Mesothelial cell of epicardium (in vitro differentiated cells): Measurements from ENCODE around the gene NCK2. TPM values are rescaled to one million over a fixed set of nuclear protein-coding genes. Genes with fewer than 3 reads are reported as not detected.
A peak's percentile ranks its signal among the peaks of the same experiment; 100 is the strongest.

Experiments used
- DNase-seq, 2 experiments: peaks; one replicate each; pipeline ENCODE4 v3.0.0; 2021; ENCODE audit warnings: low spot score in 2 of 2; ENCODE audit not compliant: unreplicated experiment in 2 of 2
- H3K27ac Mint-ChIP-seq: 2 replicates; pipeline ENCODE4 v1.8.0; 2021; ENCODE audit warnings: mixed read lengths
- H3K27me3 Mint-ChIP-seq: 2 replicates; pipeline ENCODE4 v1.8.0; 2021; ENCODE audit warnings: low read depth, mixed read lengths
- H3K36me3 Mint-ChIP-seq: 2 replicates; pipeline ENCODE4 v1.8.0; 2021; ENCODE audit warnings: mixed read lengths
- H3K4me1 Mint-ChIP-seq: 2 replicates; pipeline ENCODE4 v1.8.0; 2021; ENCODE audit warnings: mixed read lengths
- H3K4me3 Mint-ChIP-seq: 2 replicates; pipeline ENCODE4 v1.8.0; 2021; ENCODE audit warnings: mild to moderate bottlenecking, moderate library complexity, mixed read lengths
- H3K9me3 Mint-ChIP-seq: 2 replicates; pipeline ENCODE4 v1.8.0; 2021; ENCODE audit warnings: mixed read lengths
- CTCF ChIP-seq: fragments of 200-600 bp; sonication (generic); IDR thresholded peaks from one replicate; pipeline ENCODE4 v1.5.0; 2021; ENCODE audit warnings: antibody characterized with exemption; ENCODE audit not compliant: unreplicated experiment
- total RNA-seq: library from RNA; stranded (reverse); gene quantifications from 3 replicates; pipeline ENCODE4 v1.2.1, GENCODE V29; 2021

The NCK2 gene
- total RNA-seq, 1 donor from 2014 or later: 59.5 TPM

GRCh38 chr2:105864262-105864661, 119.5 kb downstream of the NCK2 start:
- H3K36me3 Mint-ChIP-seq: no peaks in the 10 kb centered on the region
- peaks cover 55% of the 10 kb centered on the region for H3K4me1 Mint-ChIP-seq
- no peak for TF ChIP-seq CTCF
- H3K4me3 Mint-ChIP-seq: no peak overlapping the region
- no peaks in the 10 kb centered on the region for H3K9me3 Mint-ChIP-seq
- DNase-seq: no peak
- no peak overlapping the region for H3K27ac Mint-ChIP-seq
- H3K27me3 Mint-ChIP-seq: no peaks in the 10 kb centered on the region

GRCh38 chr2:105865222-105865913, 120.7 kb downstream of the NCK2 start:
- H3K27ac Mint-ChIP-seq: peak overlapping the region; percentile 40
- H3K9me3 Mint-ChIP-seq: no peaks in the 10 kb centered on the region
- no peak for DNase-seq
- peaks cover 55% of the 10 kb centered on the region for H3K4me1 Mint-ChIP-seq
- H3K27me3 Mint-ChIP-seq: no peaks in the 10 kb centered on the region
- H3K36me3 Mint-ChIP-seq: no peaks in the 10 kb centered on the region
- TF ChIP-seq CTCF: no peak
- no peak overlapping the region for H3K4me3 Mint-ChIP-seq

- DNase-seq: no peak
- H3K27ac Mint-ChIP-seq: peak overlapping the region; percentile 88
Observed at GRCh38 chr2:105866216-105867185, 121.8 kb downstream of the NCK2 start.

DNA sequence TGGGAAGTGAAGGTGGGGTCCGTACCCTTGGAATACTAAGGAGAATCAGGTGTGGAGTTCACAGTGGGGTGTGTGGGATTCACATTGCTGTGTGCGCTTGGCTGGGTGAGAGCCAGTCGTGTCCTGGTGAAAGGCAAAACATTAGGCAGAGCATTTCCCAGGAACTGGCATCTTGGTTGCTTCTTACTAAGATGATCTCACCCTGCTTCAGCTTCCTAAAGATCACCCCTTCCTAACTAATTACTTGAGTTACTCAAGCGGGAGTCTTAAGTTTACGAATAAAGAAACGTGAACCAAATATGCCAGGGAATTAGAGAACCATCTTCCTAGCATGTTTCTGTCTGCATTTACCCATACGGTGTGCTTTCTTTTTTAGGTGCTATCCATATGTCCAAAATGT, 122.9 kb downstream of the NCK2 start:
- H3K27me3 Mint-ChIP-seq: no peaks in the 10 kb centered on the region
- DNase-seq: no peak
- peak overlapping the region; percentile 88 for H3K27ac Mint-ChIP-seq
- no peaks in the 10 kb centered on the region for H3K9me3 Mint-ChIP-seq
- H3K4me3 Mint-ChIP-seq: no peak overlapping the region
- TF ChIP-seq CTCF: no peak
- peaks cover 46% of the 10 kb centered on the region for H3K4me1 Mint-ChIP-seq
- H3K36me3 Mint-ChIP-seq: peaks cover 2% of the 10 kb centered on the region

More at GRCh38 chr2:105866216-105867185, 121.8 kb downstream of the NCK2 start:
- Mint-ChIP-seq H3K27me3 (no peaks in the 10 kb centered on the region), H3K9me3 (no peaks in the 10 kb centered on the region), H3K4me1 (peaks cover 54% of the 10 kb centered on the region), H3K4me3 (no peak overlapping the region), H3K36me3 (peaks cover 2% of the 10 kb centered on the region)
- TF ChIP-seq CTCF: no peak

DNA sequence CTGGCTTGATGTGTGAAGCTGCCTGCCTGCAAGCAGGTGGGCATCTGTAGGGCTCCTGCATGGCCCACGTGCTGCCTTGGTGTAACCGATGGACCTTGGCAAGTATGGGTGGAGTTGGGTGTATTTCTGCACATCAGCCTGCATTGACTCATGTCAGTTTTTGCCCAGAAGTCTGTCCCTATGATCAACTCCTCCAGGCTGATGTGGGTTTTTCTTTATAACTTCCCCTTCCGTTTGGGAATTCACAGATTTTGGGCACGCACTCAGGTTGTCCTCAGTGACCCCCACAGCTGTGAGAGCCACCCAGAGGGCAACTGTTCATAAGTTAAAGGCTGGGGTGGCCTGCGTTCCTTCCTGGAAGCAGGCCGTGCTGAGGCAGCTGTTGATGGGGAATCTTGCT, 123.3 kb downstream of the NCK2 start:
- Mint-ChIP-seq H3K4me3 (no peak overlapping the region), H3K27me3 (no peaks in the 10 kb centered on the region), H3K9me3 (no peaks in the 10 kb centered on the region), H3K36me3 (peaks cover 2% of the 10 kb centered on the region), H3K4me1 (peaks cover 41% of the 10 kb centered on the region), H3K27ac (peak overlapping the region; percentile 88)
- no peak for TF ChIP-seq CTCF
- no peak for DNase-seq
